Stimulated activated CD4-positive, alpha-beta T cell treated with anti-CD3 and anti-CD28 coated beads, Interleukin-4, amount 100 ng/mL, for 1 hour (primary cell): Measurements from ENCODE around the gene SLC3A2.
A peak's percentile ranks its signal among the peaks of the same experiment; 100 is the strongest.
"Not testable (repeated sequence)": the region's sequence is repeated elsewhere in the genome, so short reads cannot be mapped to it uniquely, and the experiment has no call there.

ENCODE experiments used
- DNase-seq: peaks from one replicate; pipeline ENCODE4 v3.0.0-alpha.2; 2020

The SLC3A2 gene

DNA sequence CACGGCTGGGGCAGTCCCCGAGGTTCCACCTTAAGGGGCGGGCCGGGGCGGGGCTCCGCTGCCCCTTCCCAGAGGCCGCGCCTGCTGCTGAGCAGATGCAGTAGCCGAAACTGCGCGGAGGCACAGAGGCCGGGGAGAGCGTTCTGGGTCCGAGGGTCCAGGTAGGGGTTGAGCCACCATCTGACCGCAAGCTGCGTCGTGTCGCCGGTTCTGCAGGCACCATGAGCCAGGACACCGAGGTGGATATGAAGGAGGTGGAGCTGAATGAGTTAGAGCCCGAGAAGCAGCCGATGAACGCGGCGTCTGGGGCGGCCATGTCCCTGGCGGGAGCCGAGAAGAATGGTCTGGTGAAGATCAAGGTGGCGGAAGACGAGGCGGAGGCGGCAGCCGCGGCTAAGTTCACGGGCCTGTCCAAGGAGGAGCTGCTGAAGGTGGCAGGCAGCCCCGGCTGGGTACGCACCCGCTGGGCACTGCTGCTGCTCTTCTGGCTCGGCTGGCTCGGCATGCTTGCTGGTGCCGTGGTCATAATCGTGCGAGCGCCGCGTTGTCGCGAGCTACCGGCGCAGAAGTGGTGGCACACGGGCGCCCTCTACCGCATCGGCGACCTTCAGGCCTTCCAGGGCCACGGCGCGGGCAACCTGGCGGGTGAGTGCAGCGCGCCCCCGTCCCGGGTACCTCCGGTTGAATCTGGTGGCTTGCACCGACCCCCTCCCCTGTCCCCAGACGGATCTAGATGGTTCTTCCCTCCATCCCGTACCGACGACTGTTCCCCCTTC lies at the start of gene SLC3A2:
TSS of gene SLC3A2 (plus strand) at position 94 of the 776 bp plus-strand sequence. CDS start at position 222, 128 bp downstream.
- DNase-seq: peak; percentile 85

- DNase-seq: no peak
Measured at GRCh38 chr11:62830904-62831519, 49.7 kb upstream of the SLC3A2 start.

GRCh38 chr11:62831520-62832335 lies 49.0 kb upstream of the SLC3A2 start, which contains the start of gene STX5:
STX5 (minus strand) TSS chr11:62832051; CDS start chr11:62831243, 808 bp downstream.
- peak; percentile 100 for DNase-seq

- no peak for DNase-seq
Measured at GRCh38 chr11:62832336-62833234, 48.1 kb upstream of the SLC3A2 start, which contains the start of gene TEX54. TEX54 (minus strand) TSS chr11:62832841.

- no peak for DNase-seq
Measured at GRCh38 chr11:62835336-62835735, 45.4 kb upstream of the SLC3A2 start.

DNA sequence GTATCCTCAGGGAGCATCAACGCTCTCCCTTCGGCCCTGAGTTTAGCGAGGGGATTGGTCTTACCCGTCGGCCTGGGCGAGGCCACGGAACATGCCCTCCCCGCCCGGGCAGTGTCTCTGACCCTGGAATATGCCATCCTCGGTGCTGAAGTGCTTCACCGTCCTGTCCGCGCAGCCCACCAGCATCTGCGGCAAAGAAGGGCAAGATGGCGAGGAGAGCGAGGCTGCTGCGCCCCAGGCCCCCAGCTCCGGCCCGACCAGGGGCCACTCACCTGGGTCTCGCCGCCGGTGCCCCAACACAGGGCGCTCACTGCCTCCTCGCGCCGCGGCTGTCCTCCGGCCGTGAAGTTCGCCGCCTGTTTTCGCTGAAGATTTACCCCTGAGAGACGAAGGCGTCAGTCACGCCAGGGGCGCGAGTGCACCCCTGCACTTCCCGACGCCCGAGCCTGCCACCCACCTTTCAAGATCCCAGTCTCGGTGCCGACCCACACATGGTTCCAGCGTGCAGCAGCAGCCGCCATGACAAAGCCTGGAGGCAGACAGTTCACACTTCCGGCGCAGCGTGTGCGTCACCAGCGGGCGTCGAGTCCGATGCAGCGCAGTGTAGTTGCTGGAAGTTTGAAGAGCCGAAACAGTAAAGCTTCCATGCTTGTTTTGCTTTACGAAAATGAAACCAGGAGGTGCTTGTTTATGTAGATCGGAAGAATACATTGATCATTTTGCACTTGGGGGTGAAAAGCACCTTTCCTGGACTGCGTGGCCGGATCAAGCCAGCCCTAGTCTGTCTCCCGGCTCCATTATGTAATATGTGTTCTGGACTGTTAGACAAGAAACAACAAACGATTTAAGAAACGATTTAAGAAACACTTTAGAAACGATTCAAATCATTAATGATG lies 41.4 kb upstream of the SLC3A2 start, which contains the start of gene WDR74:
TSS of gene WDR74 (minus strand) at position 541 of the 896 bp plus-strand sequence. CDS start at position 521, 20 bp downstream.
- peak; percentile 91 for DNase-seq

- peak; percentile 85 for DNase-seq
Measured at GRCh38 chr11:62840721-62841360, 39.9 kb upstream of the SLC3A2 start.

DNA sequence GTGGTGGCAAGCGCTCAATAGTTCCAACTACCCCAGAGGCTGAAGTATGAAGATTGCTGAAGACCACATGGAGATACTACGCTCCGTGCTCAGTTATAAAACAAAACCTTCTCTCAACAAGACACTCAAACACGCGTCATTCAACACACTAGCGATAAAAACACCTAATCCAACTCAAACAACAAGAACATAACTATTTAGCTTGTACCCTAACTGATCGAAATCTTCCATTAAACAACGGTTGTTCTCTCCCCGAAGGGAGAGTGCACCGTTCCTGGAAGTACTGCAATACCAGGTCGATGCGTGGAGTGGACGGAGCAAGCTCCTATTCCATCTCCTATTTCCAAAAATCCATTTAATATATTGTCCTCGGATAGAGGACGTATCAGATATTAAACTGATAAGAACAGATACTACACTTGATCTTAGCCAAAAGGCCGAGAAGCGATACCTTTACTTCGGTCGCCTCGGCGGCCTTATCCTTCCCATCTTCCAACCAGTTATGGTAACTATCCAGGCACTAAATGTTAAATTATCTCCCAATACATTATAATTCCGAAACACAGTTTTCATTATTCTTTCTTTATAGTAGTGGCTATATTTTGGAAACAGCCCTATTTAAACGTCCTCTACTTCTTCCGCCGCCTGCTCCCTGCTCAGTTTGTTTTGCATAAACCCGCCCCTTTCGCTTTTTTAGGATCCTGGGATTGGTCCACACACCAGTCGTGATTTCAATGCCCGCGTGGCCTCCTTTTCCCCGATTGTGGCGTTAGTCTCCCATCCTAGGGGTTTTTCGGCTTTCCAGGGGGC lies 39.1 kb upstream of the SLC3A2 start:
- peak; percentile 66 for DNase-seq

DNA sequence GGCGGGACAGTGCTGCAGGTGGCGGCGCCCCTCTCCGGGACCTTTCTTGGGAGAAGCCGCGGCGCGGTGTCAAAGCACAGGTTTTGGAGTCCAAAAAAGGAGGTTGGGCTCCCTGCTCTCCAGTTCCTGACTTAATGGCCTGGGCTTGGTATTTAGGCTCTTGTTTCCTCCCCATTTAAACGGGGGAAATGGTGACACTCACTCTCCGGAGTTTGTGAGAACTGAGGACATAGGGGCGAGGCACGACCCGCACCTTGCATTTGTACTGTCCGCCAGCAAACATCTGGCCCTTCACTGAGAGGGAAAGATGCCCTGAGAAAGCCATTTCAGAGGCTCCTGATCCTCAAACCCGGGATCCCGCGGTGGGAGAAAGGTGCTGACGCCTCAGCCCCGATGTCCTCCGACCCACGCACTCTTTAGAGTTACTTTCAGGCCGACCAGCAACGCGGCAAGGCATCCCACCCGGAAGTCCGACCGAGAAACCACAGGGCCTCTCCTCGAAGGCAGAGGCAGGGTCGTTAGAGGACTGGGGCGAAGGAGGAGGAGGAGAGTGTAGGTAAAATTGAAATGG lies 38.4 kb upstream of the SLC3A2 start:
- DNase-seq: peak; percentile 29

- DNase-seq: not testable (repeated sequence)
Measured at GRCh38 chr11:62842891-62843290, 37.8 kb upstream of the SLC3A2 start.

GRCh38 chr11:62843466-62843865 lies 37.2 kb upstream of the SLC3A2 start:
- DNase-seq: no peak

DNA sequence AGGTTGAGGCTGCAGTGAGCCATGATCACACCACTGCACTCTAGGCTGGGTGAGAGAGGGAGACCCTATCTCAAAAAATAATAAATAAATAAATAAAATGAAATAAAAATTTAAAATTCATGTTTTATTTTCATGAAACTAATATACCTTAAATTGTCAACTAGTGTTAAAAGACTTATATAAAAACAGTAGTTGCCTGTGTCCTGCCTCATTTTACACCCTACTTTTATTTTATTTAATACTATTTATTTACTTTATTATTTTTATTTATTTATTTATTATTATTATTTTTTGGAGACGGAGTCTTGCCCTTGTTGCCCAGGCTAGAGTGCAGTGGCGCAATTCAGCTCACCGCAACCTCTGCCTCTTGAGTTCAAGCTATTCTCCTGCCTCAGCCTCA lies 36.5 kb upstream of the SLC3A2 start:
- DNase-seq: no peak

- DNase-seq: no peak
Measured at GRCh38 chr11:62846177-62846576, 34.5 kb upstream of the SLC3A2 start.

GRCh38 chr11:62847767-62848314 lies 32.9 kb upstream of the SLC3A2 start:
- no peak for DNase-seq

DNA sequence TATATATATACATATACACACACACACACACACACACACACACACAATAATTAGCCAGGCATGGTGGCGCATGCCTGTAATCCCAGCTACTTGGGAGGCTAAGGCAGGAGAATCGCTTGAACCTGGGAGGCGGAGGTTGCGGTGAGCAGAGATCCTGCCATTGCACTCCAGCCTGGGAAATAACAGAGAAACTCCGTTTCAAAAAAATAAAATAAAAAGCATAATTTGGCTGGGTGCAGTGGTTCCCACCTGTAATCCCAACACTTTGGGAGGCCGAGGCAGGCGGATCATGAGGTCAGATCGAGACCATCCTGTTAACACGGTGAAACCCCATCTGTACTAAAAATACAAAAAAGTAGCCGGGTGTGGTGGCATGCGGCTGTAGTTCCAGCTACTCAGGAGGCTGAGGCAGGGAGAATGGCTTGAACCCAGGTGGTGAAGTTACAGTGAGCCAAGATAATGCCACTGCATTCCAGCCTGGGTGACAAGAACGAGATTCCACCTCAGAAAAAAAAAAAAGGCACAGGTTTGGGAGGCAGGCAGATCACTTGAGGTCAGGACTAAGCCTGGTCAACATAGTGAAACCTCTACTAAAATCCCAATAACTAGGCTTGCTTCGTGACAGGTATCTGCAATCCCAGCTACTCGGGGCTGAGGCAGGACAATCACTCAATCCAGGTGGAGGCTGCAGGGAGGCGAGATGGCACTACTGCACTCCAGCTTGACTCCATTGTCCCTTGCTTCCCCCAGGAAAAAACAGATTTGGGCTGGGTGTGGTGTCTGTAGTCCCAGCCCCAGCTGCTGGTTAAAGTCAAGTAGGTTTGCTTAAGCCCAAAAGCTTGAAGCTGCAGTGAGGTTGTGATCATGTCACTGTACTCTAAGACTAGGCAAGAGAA lies 29.5 kb upstream of the SLC3A2 start:
- DNase-seq: peak; percentile 30

DNA sequence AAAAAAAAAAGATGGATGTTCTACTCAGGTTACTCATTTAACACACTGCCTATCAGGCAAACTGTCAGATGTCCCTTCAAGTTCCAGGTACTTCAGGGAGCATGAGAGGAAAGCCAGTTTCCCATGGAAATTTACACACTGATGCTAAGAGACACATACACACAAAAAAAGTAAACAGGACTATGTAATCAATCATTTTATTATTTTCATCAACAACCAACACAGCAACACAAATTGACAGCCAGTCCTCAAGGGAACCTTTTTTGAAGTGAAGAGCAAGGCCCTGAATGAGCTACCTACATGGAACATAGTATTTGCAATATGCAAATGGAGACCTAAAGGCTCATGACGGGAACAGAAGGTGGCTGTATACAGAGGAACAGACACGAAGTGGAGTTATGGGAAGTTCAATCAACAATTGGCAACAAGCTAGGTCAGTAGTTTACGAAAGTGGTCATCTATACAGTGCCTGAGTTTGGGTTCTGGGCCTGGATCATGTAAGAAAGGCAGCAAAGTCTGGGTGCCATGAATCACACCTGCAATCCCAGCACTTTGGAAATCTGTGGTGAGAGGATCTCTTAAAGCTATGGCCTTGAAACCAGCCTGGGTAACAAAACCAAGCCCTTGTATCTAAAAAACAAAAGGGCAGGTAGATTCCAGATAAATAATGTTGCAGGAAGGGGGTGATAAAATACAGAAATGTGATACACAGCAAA lies 28.7 kb upstream of the SLC3A2 start:
- no peak for DNase-seq
